D341Med (cell line): ENCODE measurements around the gene GAA.

ENCODE experiments used
- DNase-seq: peaks from one replicate; pipeline ENCODE4 v3.0.0; 2012; ENCODE audit warnings: low spot score

The GAA gene

DNA sequence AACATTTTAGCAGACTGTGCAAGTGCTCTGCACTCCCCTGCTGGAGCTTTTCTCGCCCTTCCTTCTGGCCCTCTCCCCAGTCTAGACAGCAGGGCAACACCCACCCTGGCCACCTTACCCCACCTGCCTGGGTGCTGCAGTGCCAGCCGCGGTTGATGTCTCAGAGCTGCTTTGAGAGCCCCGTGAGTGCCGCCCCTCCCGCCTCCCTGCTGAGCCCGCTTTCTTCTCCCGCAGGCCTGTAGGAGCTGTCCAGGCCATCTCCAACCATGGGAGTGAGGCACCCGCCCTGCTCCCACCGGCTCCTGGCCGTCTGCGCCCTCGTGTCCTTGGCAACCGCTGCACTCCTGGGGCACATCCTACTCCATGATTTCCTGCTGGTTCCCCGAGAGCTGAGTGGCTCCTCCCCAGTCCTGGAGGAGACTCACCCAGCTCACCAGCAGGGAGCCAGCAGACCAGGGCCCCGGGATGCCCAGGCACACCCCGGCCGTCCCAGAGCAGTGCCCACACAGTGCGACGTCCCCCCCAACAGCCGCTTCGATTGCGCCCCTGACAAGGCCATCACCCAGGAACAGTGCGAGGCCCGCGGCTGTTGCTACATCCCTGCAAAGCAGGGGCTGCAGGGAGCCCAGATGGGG, 3.1 kb downstream of the GAA start:
- DNase-seq = no peak

DNA sequence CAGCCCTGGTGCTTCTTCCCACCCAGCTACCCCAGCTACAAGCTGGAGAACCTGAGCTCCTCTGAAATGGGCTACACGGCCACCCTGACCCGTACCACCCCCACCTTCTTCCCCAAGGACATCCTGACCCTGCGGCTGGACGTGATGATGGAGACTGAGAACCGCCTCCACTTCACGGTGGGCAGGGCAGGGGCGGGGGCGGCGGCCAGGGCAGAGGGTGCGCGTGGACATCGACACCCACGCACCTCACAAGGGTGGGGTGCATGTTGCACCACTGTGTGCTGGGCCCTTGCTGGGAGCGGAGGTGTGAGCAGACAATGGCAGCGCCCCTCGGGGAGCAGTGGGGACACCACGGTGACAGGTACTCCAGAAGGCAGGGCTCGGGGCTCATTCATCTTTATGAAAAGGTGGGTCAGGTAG, 3.6 kb downstream of the GAA start:
- DNase-seq = no peak

DNA sequence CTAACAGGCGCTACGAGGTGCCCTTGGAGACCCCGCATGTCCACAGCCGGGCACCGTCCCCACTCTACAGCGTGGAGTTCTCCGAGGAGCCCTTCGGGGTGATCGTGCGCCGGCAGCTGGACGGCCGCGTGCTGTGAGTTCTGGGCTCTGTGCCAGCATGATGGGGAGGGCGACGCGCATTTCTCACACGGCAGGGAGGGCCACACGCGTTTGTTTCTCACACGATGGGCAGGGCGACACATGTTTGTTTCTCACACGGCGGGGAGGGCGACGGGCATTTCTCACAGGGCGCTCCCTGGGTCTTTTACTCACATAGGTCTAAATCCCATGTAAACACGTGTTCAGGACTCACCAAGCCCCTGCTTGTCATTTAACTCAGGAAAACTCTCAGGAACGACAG, 4.4 kb downstream of the GAA start:
- no peak for DNase-seq

DNA sequence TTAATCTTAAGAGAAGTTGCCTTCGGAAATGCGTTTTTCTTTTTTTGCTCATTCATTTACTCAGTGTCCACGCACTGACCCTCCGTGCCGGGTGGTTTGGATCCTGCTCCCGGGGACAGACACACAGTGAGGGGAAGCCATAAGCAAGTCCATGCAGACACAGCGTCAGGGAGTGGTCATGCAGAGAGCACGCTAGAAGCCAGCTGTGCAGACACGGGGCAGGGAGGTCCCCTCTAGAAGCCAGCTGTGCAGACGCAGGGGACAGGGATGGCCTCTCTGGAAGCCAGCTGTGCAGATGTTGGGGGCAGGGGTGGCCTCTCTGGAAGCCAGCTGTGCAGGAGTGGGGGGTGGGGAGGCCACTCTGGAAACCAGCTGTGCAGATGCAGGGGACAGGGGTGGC, 4.8 kb downstream of the GAA start:
- DNase-seq = no peak

DNA sequence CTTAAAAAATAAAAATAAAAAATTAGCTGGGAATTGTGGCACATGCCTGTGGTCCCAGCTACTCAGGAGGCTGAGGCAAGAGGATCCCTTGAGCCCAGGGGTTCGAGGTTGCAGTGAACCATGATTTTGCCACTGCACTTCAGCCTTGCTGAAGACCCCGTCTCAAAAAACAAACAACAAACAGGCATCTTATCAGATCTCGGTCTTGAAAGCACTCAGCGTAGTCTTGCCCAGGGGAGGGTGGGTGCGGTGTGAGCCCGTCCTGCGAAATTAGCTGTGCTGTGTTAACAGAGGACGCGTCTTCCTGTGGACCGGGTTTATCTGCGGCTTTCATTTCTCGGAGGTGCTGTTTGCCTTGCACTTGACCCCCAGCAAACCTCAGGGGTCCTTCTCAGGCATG, 5.4 kb downstream of the GAA start:
- DNase-seq = no peak

DNA sequence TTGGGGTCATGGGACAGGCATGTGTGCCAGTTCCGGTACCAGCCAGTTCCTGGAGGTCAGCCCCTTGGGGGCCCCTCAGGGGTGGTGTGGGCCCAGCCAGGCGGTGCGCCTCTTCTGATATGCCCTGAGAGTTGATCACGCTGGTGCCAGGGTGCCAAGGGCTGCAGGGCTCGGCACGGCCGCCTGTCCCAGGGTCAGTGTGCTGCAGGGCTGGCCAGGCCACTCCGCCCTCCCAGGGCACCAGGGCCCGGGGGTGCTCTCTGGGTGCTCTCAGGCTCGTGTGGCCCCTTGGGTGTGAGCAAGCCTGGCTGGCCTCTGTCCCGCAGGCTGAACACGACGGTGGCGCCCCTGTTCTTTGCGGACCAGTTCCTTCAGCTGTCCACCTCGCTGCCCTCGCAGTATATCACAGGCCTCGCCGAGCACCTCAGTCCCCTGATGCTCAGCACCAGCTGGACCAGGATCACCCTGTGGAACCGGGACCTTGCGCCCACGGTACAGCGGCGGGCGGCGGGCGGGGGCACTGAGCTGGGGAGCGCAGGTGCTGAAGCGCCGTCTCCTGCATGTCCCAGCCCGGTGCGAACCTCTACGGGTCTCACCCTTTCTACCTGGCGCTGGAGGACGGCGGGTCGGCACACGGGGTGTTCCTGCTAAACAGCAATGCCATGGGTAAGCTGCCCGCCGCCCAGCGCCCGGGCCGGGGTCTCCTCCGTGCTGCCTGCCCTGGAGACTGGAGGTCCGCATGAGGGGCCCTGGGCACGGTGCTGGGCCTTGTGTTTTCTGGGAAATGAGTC, 6.0 kb downstream of the GAA start:
- no peak for DNase-seq

DNA sequence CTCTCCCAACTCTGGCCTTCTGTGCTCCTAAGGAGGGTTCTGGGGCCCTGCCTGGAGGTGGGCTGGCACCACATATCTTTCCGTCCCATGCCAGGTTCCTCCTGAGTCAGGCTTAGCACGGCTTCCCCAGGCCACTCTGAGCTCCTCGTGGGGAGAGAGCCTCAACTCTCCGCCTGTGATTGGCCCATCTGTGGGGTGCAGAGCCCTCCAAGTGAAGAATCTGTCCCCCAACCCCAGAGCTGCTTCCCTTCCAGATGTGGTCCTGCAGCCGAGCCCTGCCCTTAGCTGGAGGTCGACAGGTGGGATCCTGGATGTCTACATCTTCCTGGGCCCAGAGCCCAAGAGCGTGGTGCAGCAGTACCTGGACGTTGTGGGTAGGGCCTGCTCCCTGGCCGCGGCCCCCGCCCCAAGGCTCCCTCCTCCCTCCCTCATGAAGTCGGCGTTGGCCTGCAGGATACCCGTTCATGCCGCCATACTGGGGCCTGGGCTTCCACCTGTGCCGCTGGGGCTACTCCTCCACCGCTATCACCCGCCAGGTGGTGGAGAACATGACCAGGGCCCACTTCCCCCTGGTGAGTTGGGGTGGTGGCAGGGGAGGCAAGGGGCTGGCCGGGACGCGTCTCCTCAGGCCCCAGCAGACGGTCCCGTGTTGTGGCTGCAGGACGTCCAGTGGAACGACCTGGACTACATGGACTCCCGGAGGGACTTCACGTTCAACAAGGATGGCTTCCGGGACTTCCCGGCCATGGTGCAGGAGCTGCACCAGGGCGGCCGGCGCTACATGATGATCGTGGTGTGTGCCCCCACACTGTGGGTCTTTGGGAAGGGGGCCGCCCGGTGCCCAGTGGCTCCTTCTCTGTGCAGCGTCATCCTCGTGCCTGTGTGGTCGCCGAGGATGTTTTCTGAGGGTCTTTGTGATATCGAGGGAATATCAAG, 6.9 kb downstream of the GAA start:
- peak; percentile 37 for DNase-seq

DNA sequence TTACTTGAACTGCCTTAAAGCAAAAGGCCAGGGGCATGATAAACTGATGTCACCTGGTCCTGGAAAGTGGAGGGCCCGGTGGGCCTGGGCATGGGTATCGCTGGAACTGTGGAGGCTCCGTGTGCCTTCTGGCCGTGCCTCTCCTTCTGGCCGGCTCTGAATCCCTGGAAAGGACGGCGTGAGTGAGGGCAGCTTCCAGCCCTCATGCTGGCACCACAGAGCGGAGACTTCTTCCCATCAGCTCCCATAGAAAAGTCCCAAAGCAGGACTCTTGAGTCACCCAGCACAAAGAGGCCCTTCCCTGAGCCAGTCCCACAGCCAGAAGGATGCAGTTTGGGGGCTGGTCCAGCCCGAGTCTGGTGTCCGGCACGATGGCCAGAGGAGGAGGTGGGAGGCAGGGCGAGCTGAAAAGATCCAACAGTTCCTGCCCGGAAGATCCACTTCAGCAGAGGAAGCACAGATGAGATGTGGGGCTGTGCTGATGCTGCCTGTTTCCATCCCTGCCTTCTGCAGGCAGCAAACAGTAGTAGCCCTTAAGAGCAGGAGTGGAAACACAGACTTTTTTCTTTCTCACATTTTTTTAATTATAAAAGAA, 7.8 kb downstream of the GAA start:
- no peak for DNase-seq

DNA sequence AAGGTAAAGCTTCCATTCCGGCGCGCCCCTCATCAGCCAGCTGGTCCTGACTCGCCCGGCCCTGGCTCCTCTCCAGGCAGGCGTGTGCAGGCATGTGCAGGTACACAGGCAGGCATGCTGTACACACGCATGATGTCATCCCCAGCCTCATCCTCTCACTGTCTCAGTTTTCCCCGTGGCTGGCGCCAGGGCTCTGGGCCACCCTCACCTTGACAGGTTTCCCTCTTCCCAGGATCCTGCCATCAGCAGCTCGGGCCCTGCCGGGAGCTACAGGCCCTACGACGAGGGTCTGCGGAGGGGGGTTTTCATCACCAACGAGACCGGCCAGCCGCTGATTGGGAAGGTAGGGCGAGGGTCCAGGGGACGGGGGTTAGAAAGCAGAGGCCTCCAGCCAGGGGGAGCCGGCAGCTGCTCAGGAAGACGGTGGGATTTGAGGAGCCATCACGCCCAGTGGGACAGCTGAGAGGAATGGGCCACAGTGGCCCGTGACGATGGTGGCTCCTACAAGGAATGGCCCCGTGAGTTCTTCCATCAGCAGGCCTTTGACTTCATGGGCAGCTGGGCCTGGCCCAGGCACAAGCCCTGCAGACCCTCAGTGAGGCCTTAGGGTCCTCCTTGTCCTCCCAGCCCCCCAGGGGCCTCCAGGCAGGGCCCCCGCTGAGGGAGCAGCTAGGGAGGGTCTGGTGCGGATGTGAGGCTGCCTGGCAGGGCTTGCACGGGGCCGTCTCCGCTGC, 8.5 kb downstream of the GAA start:
- DNase-seq = peak; percentile 44

DNA sequence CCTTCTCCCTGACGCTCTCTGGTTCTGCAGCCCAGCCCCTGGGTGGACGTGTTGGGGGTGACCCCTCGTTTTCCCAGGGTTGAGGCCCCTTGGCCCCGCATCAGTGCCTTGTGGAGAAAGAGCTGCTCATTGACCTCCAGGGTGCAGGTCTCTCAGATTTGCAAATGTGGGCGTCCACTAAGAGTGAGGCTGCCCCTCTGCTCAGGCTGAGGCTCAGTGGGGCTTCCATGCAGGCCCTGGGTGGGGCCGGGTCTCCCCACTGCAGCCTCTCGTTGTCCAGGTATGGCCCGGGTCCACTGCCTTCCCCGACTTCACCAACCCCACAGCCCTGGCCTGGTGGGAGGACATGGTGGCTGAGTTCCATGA, 9.0 kb downstream of the GAA start:
- peak; percentile 47 for DNase-seq

DNA sequence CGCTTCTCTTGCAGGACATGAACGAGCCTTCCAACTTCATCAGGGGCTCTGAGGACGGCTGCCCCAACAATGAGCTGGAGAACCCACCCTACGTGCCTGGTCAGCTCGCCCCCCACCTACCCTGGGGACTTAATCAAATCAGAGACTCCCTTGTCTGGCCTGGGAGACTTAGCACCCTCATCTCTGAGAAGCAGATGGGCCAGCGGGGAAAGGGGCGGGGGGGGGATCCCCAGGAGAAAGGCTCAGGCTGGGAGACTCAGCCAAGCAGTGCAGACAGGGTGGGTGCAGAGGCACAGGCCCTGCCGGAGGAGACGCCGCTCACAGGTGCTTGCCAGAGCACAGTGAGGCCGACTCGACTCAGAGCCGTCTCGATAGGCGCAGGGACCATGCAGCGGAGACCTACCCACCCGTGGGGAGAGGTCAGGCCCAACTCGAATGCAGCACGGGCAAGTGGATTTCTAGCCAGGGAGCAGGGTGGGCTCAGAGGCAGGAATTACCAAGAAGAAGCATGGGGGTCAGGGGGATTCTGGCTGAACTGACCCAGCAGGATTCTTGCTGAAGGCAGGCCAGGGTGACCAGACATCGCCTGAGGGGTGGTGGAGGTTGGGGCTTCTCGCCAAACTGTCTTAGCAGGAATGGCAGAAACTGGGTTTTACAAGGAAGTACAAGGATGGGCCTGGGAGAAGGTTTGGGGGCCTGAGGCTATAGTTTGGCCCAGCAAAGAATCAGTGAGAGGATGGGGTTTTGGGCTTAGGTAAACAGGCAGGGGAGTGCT, 9.7 kb downstream of the GAA start:
- peak; percentile 84 for DNase-seq

DNA sequence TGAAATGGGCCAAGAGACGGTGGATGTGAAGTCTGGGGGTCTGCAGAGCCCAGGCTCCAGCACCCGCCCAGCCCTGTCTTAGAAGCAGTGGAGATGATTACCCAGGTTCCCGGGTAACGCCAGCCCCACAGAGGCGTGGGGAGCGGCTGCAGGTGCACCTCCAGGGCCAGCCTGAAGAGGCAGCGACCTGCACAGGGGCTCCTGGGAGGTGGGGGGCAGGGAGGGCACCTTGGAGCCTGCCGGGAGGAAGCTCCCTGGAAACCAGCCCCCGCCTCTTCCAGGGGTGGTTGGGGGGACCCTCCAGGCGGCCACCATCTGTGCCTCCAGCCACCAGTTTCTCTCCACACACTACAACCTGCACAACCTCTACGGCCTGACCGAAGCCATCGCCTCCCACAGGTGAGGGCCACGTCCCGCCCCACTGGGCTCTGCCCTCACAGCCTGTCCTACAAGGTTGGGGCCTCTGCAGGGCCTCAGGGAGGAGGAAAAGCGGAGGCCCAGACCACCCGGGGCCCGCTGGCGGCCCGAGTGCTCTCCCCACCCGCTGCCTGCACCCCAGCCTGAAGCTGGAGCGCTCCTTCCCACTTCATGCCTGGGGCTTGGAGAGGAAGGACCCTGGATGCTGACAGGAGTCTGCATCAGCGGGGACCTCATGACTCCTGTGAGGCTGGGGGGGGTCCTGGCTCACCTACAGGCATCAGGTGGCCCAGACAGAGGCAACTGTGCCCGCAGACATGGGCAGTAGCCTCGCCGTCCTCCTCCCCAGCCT, 10.5 kb downstream of the GAA start:
- DNase-seq = peak; percentile 65

DNA sequence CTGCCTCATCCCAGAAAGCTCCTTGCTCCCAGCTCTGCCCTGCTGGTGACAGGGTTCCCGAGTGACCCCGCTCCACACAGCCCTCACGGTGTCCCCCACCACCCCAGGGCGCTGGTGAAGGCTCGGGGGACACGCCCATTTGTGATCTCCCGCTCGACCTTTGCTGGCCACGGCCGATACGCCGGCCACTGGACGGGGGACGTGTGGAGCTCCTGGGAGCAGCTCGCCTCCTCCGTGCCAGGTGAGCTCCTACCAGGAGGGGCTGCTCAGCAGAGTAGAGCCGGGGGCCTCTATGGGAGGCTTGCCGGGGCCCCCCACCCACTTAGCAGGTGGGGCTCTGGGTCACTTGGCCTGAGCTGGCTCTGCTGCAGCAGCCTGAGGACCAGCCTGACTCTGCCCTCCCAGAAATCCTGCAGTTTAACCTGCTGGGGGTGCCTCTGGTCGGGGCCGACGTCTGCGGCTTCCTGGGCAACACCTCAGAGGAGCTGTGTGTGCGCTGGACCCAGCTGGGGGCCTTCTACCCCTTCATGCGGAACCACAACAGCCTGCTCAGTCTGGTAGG, 11.2 kb downstream of the GAA start:
- no peak for DNase-seq

DNA sequence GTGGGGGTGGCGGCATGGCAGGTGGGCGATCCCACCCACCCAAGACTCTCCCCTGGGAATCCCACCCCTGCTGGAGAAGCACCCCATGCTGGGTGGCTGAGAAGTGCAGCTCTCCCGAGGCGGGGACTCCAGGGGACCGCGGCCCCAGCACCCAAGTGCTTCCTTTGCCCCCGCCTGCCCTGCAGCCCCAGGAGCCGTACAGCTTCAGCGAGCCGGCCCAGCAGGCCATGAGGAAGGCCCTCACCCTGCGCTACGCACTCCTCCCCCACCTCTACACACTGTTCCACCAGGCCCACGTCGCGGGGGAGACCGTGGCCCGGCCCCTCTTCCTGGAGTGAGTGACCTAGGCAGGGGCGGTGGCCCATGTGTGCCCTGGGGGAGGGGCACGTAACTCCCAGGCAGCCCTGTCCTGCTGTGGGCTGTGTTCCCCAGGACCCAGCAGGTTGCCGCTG, 11.7 kb downstream of the GAA start:
- DNase-seq = peak; percentile 50

DNA sequence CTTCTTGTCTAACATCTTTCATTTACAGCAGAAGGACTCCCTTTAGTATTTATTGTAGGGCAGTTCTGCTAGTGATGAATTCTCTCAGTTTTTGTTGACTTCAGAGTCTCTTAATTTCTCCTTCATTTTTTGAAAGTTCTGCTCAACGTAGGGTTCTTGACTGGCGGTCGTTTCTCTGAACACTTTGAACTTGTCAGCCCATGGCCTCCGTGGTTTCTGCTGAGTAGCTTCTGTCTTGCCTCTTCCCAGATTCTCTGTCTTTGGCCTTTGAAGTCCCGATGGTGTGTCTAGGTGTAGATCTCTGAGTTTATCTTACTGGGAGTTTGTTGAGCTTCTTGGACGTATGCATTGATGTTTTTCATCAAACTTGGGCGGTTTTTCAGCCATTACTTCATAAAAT, 13.4 kb downstream of the GAA start:
- no peak for DNase-seq

DNA sequence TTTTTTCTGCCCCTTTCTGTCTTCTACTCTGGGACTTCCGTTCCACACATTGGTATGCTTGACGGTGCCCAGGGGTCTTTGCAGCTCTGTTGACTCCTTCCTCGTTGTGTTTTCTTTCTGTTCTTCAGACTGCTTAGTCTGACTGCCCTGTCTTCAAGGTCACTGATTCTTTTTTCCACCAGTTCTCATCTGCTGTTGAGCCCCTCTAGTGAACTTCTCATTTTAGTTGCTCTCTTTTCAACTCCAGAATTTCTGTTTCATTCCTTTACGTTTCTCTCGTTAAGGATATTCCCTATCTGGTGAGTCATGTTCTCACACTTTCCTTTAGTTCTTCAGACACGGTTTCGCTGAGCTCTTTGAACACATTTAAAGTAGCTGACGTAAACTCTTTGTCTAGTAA, 13.8 kb downstream of the GAA start:
- no peak for DNase-seq

DNA sequence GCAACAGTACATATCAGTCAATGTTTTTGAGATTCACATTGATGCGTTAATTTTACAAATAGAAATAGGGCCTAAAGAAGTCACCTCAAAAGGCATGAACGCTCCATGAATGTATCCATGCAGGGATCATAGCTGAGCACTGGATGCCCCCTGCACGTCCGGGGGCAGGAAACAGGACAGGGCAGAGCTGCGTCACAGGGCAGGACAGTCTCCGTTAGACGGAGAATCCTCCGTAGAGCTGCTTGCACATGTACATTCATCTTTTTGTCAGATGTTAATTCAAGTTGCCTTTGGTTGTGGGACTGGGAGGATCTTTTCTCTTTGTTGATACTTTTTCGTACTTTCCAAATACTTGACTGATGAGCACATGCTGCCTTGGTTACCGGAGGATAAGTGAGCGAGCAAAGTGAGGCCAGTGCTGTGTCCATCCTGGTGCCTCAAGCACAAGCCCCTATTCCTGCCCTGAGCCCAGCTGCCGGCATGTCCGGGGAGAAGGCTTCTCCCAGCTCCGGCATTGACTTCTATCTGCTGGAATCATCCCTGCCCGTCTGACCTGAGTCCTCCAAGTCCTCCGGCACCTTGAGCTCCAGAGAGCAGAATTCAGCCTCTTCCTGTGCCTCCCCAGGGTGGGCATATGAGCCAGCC, 15.0 kb downstream of the GAA start:
- peak; percentile 32 for DNase-seq

DNA sequence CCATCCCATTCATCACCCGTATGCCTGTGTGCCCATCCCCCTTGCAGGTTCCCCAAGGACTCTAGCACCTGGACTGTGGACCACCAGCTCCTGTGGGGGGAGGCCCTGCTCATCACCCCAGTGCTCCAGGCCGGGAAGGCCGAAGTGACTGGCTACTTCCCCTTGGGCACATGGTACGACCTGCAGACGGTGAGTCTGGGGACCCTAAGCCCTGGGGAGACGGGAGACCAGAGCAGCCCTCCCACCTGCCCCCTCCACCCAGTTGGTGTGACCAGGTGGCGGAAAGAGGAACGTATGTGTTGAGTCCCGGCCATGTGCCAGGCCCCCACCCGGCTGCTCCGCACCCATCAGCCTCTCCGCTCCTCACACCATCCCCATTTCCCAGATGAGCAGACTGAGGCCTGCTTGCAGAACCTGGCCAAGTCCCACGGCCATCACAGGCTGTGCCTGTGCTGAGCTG, 15.6 kb downstream of the GAA start:
- peak; percentile 38 for DNase-seq
